ENCODE results near the gene EEF1AKMT4.
A peak's percentile ranks its signal among the peaks of the same experiment; 100 is the strongest.

GRCh38 chr3:184305577-184305976 is 56.1 kb downstream of the EEF1AKMT4 start:
- no peak for TF ChIP-seq POLR2A (IDR thresholded peaks at IDR 0.05)
- TF ChIP-seq CTCF (IDR thresholded peaks at IDR 0.05): peak in 2 of 7 experiments; percentile 12 to 14
- TF ChIP-seq EP300 (IDR thresholded peaks at IDR 0.05): no peak

Data from stomach (tissue), 4 donors.